Epidermal melanocyte (primary cell): ENCODE results near the gene ITSN1.

ENCODE experiments used
- DNase-seq: peaks from one replicate; pipeline ENCODE4 v3.0.0; 2011; ENCODE audit warnings: low spot score; ENCODE audit not compliant: insufficient read length

Gene ITSN1

DNA sequence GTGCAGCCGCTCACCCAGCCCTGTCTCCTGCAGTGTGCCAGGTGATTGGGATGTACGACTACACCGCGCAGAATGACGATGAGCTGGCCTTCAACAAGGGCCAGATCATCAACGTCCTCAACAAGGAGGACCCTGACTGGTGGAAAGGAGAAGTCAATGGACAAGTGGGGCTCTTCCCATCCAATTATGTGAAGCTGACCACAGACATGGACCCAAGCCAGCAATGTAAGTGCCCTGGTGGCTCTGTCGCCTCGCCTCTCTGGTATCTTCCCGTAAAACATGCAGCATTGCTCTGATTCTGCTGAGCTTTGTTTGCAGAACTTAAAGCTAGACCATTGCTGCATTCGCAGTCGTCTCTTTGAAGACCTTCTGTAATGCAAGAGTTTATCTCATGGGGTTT, 194.1 kb downstream of the ITSN1 start:
- no peak for DNase-seq

DNA sequence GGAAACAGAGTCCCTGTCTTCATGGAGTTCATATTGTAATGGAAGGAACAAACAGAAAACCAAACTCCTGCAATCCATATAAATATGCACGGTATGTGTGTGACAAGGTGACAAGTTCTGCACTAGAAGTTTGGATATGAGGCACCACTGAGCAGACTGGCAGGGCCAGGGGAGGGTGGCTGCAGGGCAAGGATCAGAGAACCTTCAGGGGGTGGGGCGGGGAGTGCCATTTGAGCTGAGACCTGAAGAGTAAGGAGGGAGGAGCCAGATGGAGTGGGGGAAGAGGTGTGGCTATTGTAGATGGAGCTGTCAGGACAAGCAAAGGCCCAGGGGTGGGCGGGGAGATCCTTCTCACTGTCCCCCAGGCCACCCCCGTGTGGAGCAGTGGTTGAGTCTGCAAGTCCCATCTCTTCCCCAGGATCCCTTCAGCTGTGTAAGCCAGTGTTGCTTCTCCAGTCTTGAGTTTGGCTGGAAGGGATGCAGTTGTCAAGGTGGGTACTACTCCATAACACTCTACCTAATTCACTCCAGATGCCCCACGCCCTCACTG, 196.9 kb downstream of the ITSN1 start:
- no peak for DNase-seq

GRCh38 chr21:33839806-33840205, 197.5 kb downstream of the ITSN1 start:
- DNase-seq, result no peak

DNA sequence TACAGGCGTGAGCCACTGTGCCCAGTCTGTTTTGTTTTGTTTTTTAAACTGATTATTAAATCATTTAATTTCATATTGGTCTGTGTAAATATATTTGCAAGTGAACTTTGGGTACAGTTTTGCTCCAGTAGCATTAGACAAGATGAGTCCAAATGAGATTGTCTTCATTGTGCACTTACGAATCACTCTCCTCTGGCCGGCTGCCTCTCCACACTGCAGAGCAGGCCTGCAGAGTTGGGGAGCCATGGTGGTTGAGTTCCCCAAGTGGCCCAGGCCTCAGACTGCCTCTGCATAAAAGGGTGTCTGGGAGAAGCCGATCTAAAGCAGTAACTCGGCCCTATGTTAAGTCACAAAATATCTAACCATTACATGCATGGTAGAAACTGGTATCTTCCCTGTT, 198.5 kb downstream of the ITSN1 start:
- DNase-seq, result no peak

DNA sequence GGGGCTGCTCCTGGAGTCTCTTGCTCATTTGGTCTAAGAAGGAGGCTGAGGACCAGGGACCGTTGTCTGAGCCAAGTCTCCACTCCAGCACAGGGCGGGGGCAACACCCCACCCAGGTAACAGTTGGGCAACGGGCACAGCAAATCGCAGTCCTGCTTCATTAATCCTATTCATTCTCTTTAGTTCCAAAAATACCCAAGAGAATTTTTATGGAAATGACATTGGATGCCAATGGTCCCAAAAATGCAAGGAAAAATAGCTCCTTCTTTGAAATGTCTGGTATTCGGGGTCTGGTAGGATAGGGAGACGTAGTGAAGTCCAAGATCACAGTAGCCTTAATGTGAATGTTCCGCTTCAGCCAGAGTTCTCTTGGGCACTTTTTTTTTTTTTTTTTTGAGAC, 199.3 kb downstream of the ITSN1 start:
- no peak for DNase-seq

GRCh38 chr21:33843216-33843615, 200.9 kb downstream of the ITSN1 start:
- DNase-seq, result no peak

GRCh38 chr21:33844104-33844889, 202.0 kb downstream of the ITSN1 start:
- DNase-seq, result peak; percentile 57

- DNase-seq, result no peak
Observed at GRCh38 chr21:33844890-33845205, 202.5 kb downstream of the ITSN1 start.

DNA sequence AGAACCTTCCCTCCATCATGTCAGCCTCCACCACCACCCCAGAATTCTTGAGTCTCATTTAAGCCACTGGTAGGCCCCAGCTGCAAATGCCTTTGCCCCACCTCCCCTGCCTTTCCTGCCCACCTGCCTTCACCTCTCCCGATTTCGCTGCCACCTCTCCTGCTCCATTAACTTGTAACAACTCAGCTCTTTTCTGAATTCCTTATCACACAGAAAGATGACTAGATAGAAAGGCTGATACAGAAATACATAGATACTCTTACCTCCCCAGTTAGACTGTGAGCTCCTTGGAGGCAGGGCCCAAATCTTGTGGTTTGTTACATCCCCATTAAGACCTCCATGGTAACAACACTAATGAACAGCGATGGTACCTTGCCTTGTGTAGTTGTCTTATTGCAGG, 203.8 kb downstream of the ITSN1 start:
- no peak for DNase-seq

DNA sequence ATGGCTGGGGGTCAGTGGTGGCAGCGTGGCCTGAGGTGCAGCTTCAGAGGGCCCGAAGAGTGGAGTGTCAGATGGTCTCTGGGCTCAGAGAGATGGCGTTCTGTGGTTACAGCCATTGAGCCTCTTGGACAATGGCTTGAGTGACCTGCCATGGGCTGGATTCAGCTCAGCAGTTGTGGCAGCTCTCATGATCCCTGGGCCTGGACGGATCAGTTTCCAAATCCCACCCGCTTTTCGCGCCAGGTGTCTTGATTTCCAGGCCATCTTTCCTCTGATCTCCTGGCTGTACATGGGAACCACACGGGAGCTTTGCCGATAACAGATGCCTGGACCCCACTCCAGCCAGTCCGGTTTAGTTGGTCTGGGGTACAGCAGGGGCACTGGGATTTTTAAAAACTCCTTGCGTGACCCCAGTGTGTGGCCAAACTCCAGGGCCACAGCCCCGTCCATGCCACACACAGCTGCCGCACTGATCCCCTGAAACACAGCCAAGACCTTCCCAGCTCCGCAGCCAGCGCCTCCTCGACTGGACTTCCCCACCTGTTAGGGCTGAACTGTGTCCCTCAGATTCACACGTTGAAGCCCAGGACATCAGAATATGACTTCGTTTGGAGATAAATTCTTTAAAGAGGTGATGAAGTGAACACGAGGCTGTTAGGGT, 205.4 kb downstream of the ITSN1 start:
- DNase-seq, result no peak

DNA sequence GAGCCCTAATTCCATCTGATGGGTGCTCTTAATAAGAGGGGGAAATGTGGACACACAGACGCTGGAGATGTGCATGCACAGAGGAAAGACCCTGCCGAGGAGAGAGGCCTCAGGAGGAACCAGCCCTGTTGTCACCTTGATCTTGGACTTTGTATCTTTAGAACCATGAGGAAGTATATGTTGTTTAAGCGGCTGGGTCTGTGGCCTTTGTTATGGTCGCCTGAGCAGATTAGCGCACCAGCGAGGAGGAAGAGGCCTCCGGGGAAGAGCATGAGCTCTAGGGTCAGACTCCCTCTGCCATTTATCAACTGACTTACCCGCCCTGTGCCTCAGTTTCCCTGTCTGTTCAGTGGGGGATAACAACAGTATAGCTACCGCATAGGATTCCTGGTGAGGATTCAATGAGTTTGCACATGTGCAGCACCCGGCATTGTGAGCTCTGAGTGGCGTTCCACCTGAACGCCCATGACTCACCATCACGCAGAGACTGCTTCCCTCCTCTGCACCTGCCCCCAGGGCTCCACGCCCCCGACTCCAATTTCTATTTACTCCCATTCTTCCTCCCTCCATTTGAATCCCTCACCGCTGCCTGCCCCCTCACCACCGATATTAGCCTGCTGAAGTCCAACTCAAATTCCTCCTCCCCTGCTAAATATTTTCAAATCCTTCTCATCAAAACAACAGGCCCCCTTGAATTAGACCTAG, 206.1 kb downstream of the ITSN1 start:
- DNase-seq, result no peak

DNA sequence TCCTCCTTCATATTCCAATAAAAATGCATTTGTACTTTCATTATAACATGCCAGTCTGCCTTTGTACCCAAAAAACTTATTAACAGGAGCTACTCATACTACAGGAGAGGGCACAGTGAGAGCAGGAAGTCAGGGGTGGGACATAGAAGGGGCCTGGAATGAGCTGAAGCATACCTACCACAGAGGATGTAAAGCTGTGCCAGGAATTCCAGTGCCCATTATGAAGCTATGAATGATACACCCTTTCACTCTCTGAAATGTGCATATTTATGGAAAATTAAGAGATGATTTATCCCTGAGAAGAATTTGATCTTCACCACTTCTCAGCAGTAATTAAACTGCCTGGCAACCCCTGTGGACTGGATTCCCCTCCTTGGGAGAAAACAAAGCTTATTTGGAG, 207.5 kb downstream of the ITSN1 start:
- DNase-seq, result no peak

DNA sequence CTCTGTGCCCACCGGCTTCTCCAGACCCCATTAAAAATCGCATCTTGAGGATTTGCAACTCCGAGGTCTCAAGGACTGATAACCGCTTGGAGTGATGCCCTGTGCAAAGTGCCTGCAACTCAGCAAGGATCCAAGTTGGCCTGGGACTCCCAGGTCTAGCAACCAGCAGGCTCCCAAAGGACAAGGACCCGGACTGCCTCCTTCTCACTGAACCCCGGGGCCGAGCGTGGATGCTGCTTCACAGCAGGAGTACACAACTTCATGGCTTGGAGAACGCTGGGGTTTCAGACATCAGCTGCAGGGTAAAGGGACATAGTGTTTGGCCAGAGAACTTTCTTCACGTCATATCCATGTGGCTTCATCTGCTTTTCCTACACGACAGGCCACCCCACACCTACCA, 208.1 kb downstream of the ITSN1 start:
- DNase-seq, result no peak

- no peak for DNase-seq
Observed at GRCh38 chr21:33850985-33851384, 208.7 kb downstream of the ITSN1 start.

- no peak for DNase-seq
Observed at GRCh38 chr21:33852485-33852884, 210.2 kb downstream of the ITSN1 start.

- DNase-seq, result no peak
Observed at GRCh38 chr21:33854604-33855003, 212.3 kb downstream of the ITSN1 start.

DNA sequence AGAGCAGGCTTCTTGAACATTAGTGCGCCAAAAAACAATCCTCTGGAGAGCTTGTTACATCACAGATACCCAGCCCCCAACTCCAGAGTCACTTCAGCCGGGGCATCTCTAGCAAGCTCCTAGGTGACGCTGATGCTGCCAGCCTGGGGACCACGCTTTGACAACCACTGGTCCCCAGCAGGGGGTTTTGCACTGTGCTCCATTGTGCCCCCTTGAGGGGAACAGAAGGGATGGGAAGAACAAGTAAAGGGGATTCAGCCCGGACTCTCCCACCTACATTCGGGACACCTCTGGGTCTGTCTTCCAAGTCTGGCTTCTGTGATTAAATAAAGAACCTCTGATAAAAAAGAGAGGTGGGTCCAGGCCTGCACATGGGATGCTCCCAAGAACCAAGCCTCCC, 212.9 kb downstream of the ITSN1 start:
- no peak for DNase-seq

- no peak for DNase-seq
Observed at GRCh38 chr21:33856893-33857527, 214.7 kb downstream of the ITSN1 start.

GRCh38 chr21:33857846-33858666, 215.8 kb downstream of the ITSN1 start:
- no peak for DNase-seq

- DNase-seq, result no peak
Observed at GRCh38 chr21:33858667-33859372, 216.5 kb downstream of the ITSN1 start.
